ENCODE results near the gene MTMR3. TPM values are rescaled to one million over a fixed set of nuclear protein-coding genes. Genes with fewer than 3 reads are reported as not detected.
"Not testable (repeated sequence)": the region's sequence is repeated elsewhere in the genome, so short reads cannot be mapped to it uniquely, and the experiment has no call there.

The MTMR3 gene
- total and polyA plus RNA-seq, 12 donors = 23.5 to 80.7 (median 40.9) TPM

GRCh38 chr22:29860006-29860766 is 22.8 kb upstream of the MTMR3 start:
- H3K27ac ChIP-seq = no peak overlapping the region
- peaks cover 9% of the 10 kb centered on the region in 2 donors for H3K4me1 ChIP-seq (replicated peaks in 1 of 2)
- no peak for DNase-seq
- H3K4me3 ChIP-seq = no peak overlapping the region
- intact Hi-C loops (cut with DNase I) = no loop called here
- 64 to 76% (median 70%) methylated on average over 2 of the region's 2 CpGs for WGBS, 4 donors
- no peaks in the 10 kb centered on the region for H3K9me3 ChIP-seq (replicated peaks in 1 of 3)
- H3K36me3 ChIP-seq (replicated peaks in 1 of 2) = no peaks in the 10 kb centered on the region
- no peaks in the 10 kb centered on the region for H3K27me3 ChIP-seq
- TF ChIP-seq CTCF (IDR thresholded peaks at IDR 0.05) (no peak), POLR2A (IDR thresholded peaks at IDR 0.05) (no peak)

GRCh38 chr22:29861672-29862297 is 21.2 kb upstream of the MTMR3 start:
- H3K27me3 ChIP-seq = no peaks in the 10 kb centered on the region
- no peaks in the 10 kb centered on the region for H3K9me3 ChIP-seq (replicated peaks in 1 of 3)
- H3K27ac ChIP-seq = no peak overlapping the region
- no peaks in the 10 kb centered on the region for H3K4me1 ChIP-seq (replicated peaks in 1 of 2)
- DNase-seq = no peak
- TF ChIP-seq CTCF (IDR thresholded peaks at IDR 0.05) = no peak
- no peak for TF ChIP-seq POLR2A (IDR thresholded peaks at IDR 0.05)
- intact Hi-C loops (cut with DNase I) = no loop called here
- no peak overlapping the region for H3K4me3 ChIP-seq
- H3K36me3 ChIP-seq (replicated peaks in 1 of 2) = no peaks in the 10 kb centered on the region
- WGBS, 4 donors = 94 to 100% (median 96%) methylated on average over 2 of the region's 2 CpGs

- H3K27me3 ChIP-seq; H3K36me3 ChIP-seq (replicated peaks in 1 of 2); H3K4me1 ChIP-seq (replicated peaks in 1 of 2); H3K27ac ChIP-seq; H3K9me3 ChIP-seq (replicated peaks in 1 of 3); H3K4me3 ChIP-seq; intact Hi-C loops (cut with DNase I): not testable (repeated sequence)
- DNase-seq = peak in 2 of 7 donors; percentile 10 to 11
- 81 to 88% (median 81%) methylated on average over 13 of the region's 13 CpGs for WGBS, 4 donors
Measured at GRCh38 chr22:29865572-29865971, 17.4 kb upstream of the MTMR3 start.

GRCh38 chr22:29867260-29867659 is 15.7 kb upstream of the MTMR3 start:
- H3K27ac ChIP-seq = no peak overlapping the region
- H3K36me3 ChIP-seq (replicated peaks in 1 of 2) = no peaks in the 10 kb centered on the region
- no peak overlapping the region for H3K4me3 ChIP-seq
- H3K9me3 ChIP-seq (replicated peaks in 1 of 3) = no peaks in the 10 kb centered on the region
- no peaks in the 10 kb centered on the region for H3K27me3 ChIP-seq
- intact Hi-C loops (cut with DNase I) = no loop called here
- peak in 1 of 7 donors; percentile 5 for DNase-seq
- TF ChIP-seq CTCF (IDR thresholded peaks at IDR 0.05) = no peak
- no peak for TF ChIP-seq POLR2A (IDR thresholded peaks at IDR 0.05)
- peaks cover 4 to 14% of the 10 kb centered on the region in 2 donors for H3K4me1 ChIP-seq (replicated peaks in 1 of 2)

All from adrenal gland (tissue), 12 donors.